Effector memory CD4-positive, alpha-beta T cell (primary cell): ENCODE results near the gene BTG3.

Experiments
- DNase-seq, 3 donors: peaks; one replicate each; pipeline ENCODE4 v3.0.0-alpha.2; 2020
- H3K27ac ChIP-seq: 2 replicates; pipeline ENCODE4 v1.7.0; 2013; ENCODE audit warnings: mild to moderate bottlenecking, low read length, moderate library complexity; ENCODE audit not compliant: insufficient read depth, poor library complexity, severe bottlenecking
- H3K27me3 ChIP-seq: replicated peaks from 2 replicates; pipeline ENCODE4 v1.7.0; 2013; ENCODE audit warnings: mild to moderate bottlenecking, low read length; ENCODE audit not compliant: insufficient read depth, control insufficient read depth, poor library complexity, severe bottlenecking
- H3K36me3 ChIP-seq: 2 replicates; pipeline ENCODE4 v1.7.0; 2013; ENCODE audit warnings: mild to moderate bottlenecking, low read length, moderate library complexity; ENCODE audit not compliant: control insufficient read depth, insufficient read depth
- H3K4me1 ChIP-seq: 2 replicates; pipeline ENCODE4 v1.7.0; 2013; ENCODE audit warnings: low read length, mild to moderate bottlenecking; ENCODE audit not compliant: control insufficient read depth, insufficient read depth, poor library complexity, severe bottlenecking
- H3K4me3 ChIP-seq: 2 replicates; pipeline ENCODE4 v1.7.0; 2013; ENCODE audit warnings: low read length, low read depth, mild to moderate bottlenecking; ENCODE audit not compliant: insufficient read depth, poor library complexity, severe bottlenecking
- H3K9me3 ChIP-seq: 2 replicates; pipeline ENCODE4 v1.7.0; 2013; ENCODE audit warnings: mild to moderate bottlenecking, low read length, moderate library complexity; ENCODE audit not compliant: control insufficient read depth

BTG3 gene

DNA sequence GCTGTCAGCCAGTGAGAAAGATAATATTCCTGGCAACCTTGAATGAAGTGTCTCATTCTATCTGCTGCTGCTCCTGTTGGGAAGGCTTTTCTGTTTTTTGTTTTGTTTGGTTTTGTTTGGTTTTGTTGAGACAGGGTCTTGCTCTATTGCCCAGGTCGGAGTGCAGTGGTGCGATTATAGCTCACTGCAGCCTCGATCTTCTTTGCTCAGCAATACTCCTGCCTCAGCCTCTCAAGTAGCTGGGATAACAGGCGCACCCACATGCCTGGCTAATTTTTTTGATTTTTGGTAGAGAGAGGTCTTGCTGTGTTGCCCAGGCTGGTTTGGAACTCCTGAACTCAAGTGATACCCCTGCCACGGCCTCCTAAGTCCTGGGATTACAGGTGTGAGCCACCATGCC is 37.6 kb downstream of the BTG3 start:
- H3K4me3 ChIP-seq: no peak overlapping the region
- no peaks in the 10 kb centered on the region for H3K9me3 ChIP-seq
- H3K36me3 ChIP-seq: no peaks in the 10 kb centered on the region
- DNase-seq: no peak
- H3K4me1 ChIP-seq: no peaks in the 10 kb centered on the region
- no peaks in the 10 kb centered on the region for H3K27me3 ChIP-seq
- no peak overlapping the region for H3K27ac ChIP-seq

GRCh38 chr21:17572431-17572830 is 40.3 kb downstream of the BTG3 start:
- H3K4me1 ChIP-seq: no peaks in the 10 kb centered on the region
- H3K36me3 ChIP-seq: no peaks in the 10 kb centered on the region
- no peaks in the 10 kb centered on the region for H3K27me3 ChIP-seq
- H3K27ac ChIP-seq: no peak overlapping the region
- no peak for DNase-seq
- no peaks in the 10 kb centered on the region for H3K9me3 ChIP-seq
- no peak overlapping the region for H3K4me3 ChIP-seq

DNA sequence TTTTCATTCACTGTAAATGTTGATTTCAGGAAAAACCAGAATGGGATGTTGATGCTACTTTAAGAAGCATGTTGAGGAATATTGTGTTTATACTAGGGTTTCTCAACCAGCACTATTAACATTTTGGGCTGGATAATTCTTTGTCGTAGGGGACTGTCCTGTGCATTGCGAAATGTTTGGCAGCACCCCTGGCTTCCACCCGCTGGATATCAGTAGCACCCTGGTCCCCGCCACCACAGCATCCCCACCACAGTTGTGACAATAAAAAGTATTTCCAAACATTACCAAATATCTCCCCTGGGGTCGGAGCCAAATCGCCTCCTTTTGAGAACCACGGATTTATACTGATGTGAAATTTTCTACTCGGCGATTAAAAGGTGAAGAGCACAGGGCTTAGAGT is 41.9 kb downstream of the BTG3 start:
- Histone ChIP-seq H3K9me3 (no peaks in the 10 kb centered on the region), H3K36me3 (no peaks in the 10 kb centered on the region), H3K4me1 (no peaks in the 10 kb centered on the region), H3K27me3 (no peaks in the 10 kb centered on the region), H3K27ac (no peak overlapping the region), H3K4me3 (no peak overlapping the region)
- no peak for DNase-seq

GRCh38 chr21:17560377-17561025 is 52.2 kb downstream of the BTG3 start:
- H3K27ac ChIP-seq: no peak overlapping the region
- no peaks in the 10 kb centered on the region for H3K9me3 ChIP-seq
- DNase-seq: no peak
- no peaks in the 10 kb centered on the region for H3K4me1 ChIP-seq
- H3K27me3 ChIP-seq: no peaks in the 10 kb centered on the region
- H3K4me3 ChIP-seq: no peak overlapping the region
- H3K36me3 ChIP-seq: no peaks in the 10 kb centered on the region

GRCh38 chr21:17554679-17555465 is 57.8 kb downstream of the BTG3 start:
- no peaks in the 10 kb centered on the region for H3K27me3 ChIP-seq
- H3K36me3 ChIP-seq: no peaks in the 10 kb centered on the region
- H3K4me1 ChIP-seq: no peaks in the 10 kb centered on the region
- no peak overlapping the region for H3K27ac ChIP-seq
- DNase-seq: no peak
- H3K4me3 ChIP-seq: no peak overlapping the region
- no peaks in the 10 kb centered on the region for H3K9me3 ChIP-seq

DNA sequence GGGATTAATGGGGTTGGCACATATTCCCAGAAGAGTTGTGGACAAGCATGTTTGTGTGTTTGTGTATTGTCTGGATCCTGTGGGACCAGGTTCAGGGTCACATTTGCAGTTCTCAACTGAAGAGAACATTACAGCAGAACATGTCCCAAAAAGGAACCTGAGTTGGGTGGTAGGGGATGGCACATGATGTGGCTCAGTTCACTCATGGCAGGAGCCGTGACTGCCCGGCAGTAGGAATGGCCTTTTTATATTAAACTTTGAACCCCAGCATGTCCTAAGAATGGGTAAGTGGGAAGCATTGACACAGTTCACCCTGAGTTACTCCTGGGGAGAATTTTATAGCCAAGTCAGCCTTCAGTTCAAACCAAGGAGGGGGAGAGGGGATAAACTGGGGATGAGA is 58.6 kb downstream of the BTG3 start:
- no peak for DNase-seq
- Histone ChIP-seq H3K36me3 (no peaks in the 10 kb centered on the region), H3K4me3 (no peak overlapping the region), H3K4me1 (no peaks in the 10 kb centered on the region), H3K27me3 (no peaks in the 10 kb centered on the region), H3K9me3 (no peaks in the 10 kb centered on the region), H3K27ac (no peak overlapping the region)

DNA sequence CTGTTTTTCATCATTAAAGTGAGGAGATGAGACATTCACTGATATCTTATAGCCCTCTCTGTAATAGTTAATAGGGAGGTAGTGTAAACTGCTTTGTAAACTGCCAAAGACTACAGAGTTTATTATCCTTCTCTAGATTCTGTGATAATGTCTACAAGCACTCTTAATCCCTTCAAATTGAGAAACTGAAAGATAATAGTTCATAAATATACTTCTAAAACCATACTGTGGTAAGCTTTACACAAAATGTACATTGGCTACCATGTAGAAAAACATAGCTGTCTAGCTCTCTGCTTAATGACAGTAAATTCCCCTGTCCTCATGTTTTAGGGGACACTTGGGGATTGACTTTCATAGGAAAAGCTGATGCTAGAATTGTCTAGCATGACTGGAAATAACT is 60.3 kb downstream of the BTG3 start:
- DNase-seq: no peak

GRCh38 chr21:17550671-17551308 is 61.9 kb downstream of the BTG3 start:
- H3K4me1 ChIP-seq: no peaks in the 10 kb centered on the region
- DNase-seq: no peak
- no peak overlapping the region for H3K4me3 ChIP-seq
- no peaks in the 10 kb centered on the region for H3K36me3 ChIP-seq
- H3K27me3 ChIP-seq: no peaks in the 10 kb centered on the region
- H3K27ac ChIP-seq: no peak overlapping the region
- H3K9me3 ChIP-seq: no peaks in the 10 kb centered on the region

More for the DNA sequence above, 60.3 kb downstream of the BTG3 start:
- Histone ChIP-seq H3K27ac (no peak overlapping the region), H3K9me3 (no peaks in the 10 kb centered on the region), H3K27me3 (no peaks in the 10 kb centered on the region), H3K4me1 (no peaks in the 10 kb centered on the region), H3K36me3 (no peaks in the 10 kb centered on the region), H3K4me3 (no peak overlapping the region)

DNA sequence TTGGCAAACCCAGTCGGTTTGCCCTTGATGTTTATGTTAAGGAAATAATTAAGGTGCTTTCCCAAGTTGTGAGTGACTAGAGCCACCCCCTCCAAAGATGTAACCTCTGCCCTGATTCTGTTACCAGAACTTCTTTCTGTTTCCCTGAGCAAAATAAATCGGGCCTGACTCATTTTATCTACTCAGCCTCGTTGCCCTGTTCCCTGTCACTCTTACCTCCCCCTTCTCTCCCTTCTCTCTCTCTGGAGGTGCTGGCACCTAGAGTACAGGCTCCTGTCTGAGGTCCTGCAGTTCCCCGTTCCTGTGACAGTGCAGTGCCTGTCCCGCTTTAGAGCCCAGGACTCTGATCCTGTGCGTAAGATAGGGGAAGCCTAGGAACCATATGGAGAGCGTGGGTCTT is 64.4 kb downstream of the BTG3 start:
- DNase-seq: no peak
- Histone ChIP-seq H3K36me3 (no peaks in the 10 kb centered on the region), H3K4me3 (no peak overlapping the region), H3K27ac (no peak overlapping the region), H3K27me3 (no peaks in the 10 kb centered on the region), H3K9me3 (no peaks in the 10 kb centered on the region), H3K4me1 (no peaks in the 10 kb centered on the region)

DNA sequence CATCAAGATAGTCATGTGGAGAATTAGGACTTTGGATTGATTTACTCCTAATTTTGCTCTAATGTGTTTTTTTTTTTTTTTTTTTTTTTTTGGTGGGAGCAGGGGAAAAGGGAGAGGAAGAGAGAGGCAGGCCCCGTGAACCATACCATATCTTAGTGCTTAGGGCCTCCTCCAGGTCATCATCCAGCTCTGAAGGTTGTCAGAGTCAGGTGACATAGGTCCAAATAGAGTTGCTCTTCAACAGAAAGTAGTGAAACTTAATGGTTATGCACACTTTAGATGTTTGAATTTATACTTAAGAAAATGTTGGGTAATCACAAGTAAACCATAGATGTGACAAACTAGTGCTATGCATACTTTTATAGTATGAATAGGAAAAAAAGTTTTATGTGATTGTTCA is 67.7 kb downstream of the BTG3 start:
- Histone ChIP-seq H3K27ac (no peak overlapping the region), H3K36me3 (no peaks in the 10 kb centered on the region), H3K4me1 (no peaks in the 10 kb centered on the region), H3K9me3 (no peaks in the 10 kb centered on the region), H3K27me3 (no peaks in the 10 kb centered on the region), H3K4me3 (no peak overlapping the region)
- no peak for DNase-seq
